Superior temporal gyrus (tissue), 1 donor: ENCODE measurements around the gene GFM1.
"Not testable (repeated sequence)": the region's sequence is repeated elsewhere in the genome, so short reads cannot be mapped to it uniquely, and the experiment has no call there.

Experiments
- DNase-seq: peaks from one replicate; pipeline ENCODE4 v3.0.0-alpha.2; 2016; ENCODE audit errors: extremely low spot score

GFM1 gene

GRCh38 chr3:158678687-158679086 is 34.4 kb downstream of the GFM1 start:
- DNase-seq, result no peak

GRCh38 chr3:158679547-158680000 is 35.2 kb downstream of the GFM1 start:
- no peak for DNase-seq

GRCh38 chr3:158680861-158681260 is 36.5 kb downstream of the GFM1 start:
- no peak for DNase-seq

DNA sequence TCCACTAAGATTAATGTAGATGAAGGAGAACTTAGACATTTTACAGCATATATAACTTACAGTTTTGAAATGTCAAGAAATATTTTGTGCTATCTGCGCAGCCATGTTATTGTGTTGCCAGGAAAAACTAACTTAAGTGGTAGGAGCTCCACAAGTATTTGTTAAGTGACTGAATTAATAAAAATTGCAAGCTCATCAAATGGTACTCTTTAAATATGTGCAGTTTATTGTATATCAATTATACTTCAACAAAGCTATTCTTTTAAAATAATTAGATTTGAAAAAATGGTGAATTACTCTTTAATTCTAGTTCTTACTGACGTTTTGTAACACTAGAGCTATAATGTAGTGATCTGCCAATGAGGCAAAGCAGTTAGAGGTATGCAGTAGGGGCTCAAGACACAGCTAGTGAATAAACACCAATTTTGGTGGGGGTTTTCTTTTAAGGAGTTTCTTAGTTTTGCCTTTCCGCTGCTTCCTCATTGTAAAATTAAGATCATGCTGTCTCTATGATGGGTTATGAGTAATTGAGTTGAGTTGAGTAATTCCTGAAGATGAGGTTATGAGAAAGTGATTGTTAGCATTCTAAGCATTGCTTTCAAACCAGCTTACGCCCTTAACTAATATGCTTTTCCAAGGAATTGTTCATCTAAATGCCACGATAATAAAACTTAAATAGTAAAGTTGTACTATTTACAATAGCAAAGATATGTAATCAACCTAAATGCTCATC is 39.1 kb downstream of the GFM1 start:
- no peak for DNase-seq

- no peak for DNase-seq
Measured at GRCh38 chr3:158685159-158685558, 40.8 kb downstream of the GFM1 start.

- DNase-seq, result not testable (repeated sequence)
Measured at GRCh38 chr3:158693866-158694456, 49.6 kb downstream of the GFM1 start.

DNA sequence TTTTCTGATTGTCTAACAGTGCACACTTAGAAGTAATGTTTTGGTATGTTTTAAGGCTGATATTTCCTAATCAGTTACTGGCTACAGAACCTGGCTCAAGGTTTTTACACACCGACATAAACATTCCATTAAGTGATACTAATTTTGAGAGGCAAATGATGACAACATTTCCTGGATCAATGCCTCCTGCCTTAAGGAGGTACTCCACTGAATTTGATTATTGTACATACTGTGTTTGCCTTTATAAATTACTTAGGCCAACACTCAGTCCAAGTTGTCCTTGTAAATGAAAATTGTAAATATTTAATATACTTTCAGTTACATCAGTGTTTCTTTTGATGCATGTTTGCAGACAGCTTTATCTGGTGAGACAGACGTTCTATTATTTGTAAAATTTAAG is 52.3 kb downstream of the GFM1 start:
- DNase-seq, result no peak

GRCh38 chr3:158700559-158700958 is 56.2 kb downstream of the GFM1 start:
- DNase-seq, result no peak

DNA sequence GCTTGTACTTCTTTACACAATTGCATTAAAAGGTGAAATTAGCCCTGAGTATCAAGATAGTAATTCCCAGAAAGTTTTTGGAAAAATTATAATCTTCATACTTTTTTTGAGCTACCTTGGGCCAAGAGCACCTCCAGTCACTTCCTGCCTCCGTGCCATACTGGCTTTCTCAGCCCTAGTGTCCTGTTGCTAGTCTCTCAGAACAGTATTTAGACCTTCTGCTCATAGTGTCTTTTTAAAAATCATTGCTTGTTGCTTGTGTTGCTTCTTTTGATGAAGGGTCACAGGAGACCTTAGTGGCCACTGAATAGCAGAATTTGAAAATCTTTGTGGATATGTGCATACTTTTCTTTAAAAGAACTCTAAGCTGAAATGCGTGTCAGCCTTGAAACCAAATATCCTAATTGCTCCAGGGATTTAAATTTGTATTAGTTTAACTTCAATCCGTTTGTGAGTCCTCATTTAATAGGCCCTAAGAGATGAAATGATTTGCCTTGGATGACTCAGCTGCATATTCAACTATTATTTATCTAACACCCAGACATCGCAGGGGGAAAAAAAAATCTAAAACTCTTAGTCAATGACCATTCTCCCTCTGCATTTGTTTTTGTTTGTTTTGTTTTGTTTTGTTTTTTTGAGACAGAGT is 57.2 kb downstream of the GFM1 start:
- DNase-seq, result no peak

GRCh38 chr3:158702815-158703481 is 58.6 kb downstream of the GFM1 start:
- DNase-seq, result no peak

- DNase-seq, result no peak
Measured at GRCh38 chr3:158703566-158703965, 59.2 kb downstream of the GFM1 start.

DNA sequence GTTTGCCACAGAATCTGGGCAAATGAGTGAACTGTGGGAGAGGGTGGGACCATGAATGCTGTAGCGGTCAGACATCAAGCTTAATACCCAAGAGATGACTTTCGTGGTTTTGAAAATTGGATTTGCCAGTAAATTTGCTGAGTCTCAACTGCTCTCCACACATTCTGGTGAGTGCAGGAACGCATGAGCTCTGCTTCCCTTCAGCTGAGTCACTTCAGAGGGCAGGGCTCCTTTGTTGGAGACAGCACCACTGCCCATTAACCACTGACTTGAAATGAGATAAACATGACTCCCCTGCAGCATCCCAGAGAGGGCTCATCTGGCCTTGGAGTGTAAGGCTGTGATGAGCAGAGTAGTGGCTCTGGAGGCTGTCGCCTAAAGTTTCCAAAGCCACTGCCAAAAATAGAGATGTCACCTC is 65.3 kb downstream of the GFM1 start:
- no peak for DNase-seq

- no peak for DNase-seq
Measured at GRCh38 chr3:158710601-158711000, 66.3 kb downstream of the GFM1 start.

GRCh38 chr3:158711886-158712285 is 67.6 kb downstream of the GFM1 start:
- no peak for DNase-seq

GRCh38 chr3:158712443-158712842 is 68.1 kb downstream of the GFM1 start:
- no peak for DNase-seq

DNA sequence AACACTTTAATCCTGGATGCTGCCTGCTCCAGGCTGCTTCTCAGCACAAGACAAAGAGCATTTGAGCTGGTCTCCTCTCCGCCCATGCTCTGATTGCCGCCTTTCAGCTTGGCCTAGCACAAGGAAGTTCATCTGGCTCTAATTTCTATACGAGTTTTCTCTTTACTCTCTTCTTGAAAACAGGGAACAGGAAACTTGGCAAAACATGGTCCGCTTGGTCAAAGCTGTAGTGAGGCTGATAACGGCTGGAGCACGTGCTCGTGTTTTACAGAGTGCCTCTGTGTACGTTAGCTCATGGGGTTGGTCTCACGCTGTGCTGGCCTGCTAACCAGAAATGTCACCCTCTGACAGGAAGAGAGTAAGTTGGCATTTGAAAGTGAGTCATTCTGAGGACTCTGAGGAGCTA is 68.8 kb downstream of the GFM1 start:
- DNase-seq, result peak; percentile 47

DNA sequence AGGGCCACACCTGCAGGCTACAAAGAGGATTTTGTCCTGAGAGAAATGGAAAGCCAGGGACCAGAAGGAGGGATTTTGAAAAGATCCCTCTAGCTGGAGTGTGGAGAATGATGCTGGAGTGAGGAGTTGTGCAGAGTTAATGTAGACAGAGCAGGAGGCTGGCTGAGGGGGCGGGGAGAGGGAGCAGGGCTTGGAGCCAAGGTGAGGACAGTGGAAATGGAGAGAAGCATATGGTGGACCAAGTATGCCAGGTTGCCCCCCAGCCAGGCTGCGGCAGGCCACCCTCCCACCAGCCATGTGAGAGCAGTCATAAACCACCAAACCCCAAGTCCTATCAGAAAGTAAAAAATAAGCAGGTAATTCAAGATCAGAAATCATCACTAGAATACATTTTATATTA is 73.2 kb downstream of the GFM1 start:
- no peak for DNase-seq

- DNase-seq, result no peak
Measured at GRCh38 chr3:158718490-158719170, 74.3 kb downstream of the GFM1 start.

GRCh38 chr3:158722108-158722507 is 77.8 kb downstream of the GFM1 start:
- no peak for DNase-seq

- DNase-seq, result no peak
Measured at GRCh38 chr3:158723991-158724390, 79.7 kb downstream of the GFM1 start.

DNA sequence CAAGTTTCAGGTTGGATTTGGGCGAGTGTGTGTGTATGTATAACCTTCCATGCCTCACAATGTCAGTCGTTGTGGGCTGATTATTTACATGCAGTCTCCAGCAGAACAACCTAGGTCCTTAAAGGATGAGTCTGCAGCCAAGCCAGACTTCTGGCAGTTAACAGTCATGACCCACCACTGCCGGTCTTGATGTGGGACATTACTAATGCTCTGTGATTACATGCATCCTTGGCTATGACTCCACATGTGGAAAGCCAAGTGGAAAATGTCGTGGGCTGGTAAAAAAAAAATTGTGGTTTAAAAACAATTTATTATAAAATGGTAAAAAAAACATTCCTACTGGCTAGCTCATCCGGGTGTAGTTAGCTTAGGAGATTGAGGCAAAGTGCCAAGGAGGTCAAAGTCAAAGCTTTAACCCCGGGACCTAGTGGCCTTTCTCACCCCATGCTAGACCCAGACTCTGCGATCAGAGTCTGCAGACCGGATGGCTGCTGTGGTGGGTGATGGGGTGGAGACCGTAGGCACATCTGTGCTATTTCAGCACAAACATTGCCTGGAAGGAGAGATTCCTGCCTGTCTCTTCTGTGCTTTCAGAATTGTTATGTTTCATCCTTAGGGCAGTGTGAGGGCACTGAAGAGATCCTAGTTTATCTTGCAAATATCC is 81.2 kb downstream of the GFM1 start:
- no peak for DNase-seq
